HCEC 1CT (cell line): Measurements from ENCODE around the gene SH3RF2.
"Not testable (repeated sequence)": the region's sequence is repeated elsewhere in the genome, so short reads cannot be mapped to it uniquely, and the experiment has no call there.

Source experiments
- DNase-seq: peaks from one replicate; pipeline ENCODE4 v3.0.0-alpha.2; 2017

Gene SH3RF2, protein sequence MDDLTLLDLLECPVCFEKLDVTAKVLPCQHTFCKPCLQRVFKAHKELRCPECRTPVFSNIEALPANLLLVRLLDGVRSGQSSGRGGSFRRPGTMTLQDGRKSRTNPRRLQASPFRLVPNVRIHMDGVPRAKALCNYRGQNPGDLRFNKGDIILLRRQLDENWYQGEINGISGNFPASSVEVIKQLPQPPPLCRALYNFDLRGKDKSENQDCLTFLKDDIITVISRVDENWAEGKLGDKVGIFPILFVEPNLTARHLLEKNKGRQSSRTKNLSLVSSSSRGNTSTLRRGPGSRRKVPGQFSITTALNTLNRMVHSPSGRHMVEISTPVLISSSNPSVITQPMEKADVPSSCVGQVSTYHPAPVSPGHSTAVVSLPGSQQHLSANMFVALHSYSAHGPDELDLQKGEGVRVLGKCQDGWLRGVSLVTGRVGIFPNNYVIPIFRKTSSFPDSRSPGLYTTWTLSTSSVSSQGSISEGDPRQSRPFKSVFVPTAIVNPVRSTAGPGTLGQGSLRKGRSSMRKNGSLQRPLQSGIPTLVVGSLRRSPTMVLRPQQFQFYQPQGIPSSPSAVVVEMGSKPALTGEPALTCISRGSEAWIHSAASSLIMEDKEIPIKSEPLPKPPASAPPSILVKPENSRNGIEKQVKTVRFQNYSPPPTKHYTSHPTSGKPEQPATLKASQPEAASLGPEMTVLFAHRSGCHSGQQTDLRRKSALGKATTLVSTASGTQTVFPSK

DNA sequence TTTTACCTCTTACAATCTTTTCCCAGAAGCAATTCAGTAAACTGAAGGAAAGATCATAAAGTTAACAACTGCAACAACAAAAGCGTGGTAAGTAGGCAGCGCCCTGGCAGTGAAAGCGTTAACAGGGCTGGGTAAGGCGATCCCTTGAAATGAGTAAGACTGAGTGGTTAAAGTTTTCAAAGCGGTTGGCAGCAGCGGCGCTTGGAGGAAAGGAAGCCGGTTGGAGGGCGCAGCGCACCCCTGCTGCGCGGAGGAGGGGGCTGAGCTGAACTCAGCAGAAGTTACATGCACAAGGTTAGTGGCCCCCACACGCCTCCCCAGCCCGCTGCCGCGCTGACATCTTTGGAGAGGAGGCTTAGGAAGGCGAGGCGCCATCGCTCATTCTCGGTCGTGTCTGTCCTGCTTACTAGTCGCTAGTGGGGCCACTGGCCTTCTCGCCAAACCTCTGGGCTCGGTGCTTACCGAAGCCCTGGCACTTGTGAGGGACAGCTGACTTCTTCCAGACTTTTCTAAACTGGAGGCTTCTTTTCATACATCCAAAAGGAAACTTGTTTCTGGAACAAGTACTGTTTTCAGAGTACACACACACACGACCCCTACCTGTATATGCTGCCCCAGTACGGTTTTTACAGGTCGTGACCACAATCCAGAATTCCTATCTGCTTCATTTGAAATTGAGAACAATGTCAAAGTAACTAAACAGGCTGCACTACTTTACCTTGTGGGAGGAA, at the start of gene SH3RF2:
Gene SH3RF2 (plus strand): TSS at position 178 of the 731 bp plus-strand sequence. CDS start 1,351 bp downstream, outside the sequence.
- peak; percentile 60 for DNase-seq

DNA sequence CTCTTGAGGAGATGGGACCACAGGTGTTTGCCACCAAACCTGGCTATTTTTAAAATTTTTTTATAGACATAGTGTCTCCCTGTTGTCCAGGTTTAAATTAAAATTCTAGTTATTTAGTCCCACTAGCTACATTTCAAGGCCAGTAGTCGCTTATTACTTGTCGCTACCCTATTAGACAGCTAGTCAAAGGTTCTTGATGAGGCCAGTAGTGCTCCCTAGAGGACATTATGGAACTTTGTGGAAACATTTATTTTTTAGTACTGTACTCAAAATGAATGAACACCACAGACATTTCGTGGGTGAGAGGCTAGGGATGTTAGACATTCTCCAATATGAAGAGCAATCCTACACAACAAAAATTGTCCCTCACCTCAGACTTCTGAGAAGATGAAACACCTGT, 49.2 kb upstream of the SH3RF2 start:
- DNase-seq, result peak; percentile 20

DNA sequence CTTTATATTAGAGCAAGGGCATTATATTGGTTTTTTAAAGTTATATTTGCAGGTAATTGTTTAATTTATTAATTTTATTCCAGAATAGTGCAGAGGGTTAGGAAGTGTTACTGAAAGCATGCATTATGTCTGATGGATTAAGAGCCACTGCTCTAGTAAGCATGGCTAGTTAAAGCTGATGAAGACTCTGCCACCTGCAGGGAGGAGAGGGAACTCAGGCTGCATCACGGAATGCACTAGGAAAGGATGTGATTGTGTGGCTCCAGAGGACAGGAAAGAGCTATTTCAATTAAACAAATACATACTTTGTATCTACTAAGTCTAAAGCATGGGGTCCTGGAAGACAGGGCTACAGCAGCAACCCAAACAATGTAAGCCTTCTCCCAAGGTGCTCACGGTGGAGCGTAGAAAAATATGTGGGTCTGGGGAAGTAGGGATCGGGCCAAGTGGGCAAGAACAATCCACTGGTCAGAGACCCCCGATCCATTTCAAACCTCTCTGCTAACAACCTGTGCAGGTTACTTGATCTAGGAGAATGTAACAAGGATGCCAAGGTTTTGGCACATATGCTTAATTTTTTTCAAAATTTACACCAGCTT, 48.3 kb upstream of the SH3RF2 start:
- peak; percentile 59 for DNase-seq

DNA sequence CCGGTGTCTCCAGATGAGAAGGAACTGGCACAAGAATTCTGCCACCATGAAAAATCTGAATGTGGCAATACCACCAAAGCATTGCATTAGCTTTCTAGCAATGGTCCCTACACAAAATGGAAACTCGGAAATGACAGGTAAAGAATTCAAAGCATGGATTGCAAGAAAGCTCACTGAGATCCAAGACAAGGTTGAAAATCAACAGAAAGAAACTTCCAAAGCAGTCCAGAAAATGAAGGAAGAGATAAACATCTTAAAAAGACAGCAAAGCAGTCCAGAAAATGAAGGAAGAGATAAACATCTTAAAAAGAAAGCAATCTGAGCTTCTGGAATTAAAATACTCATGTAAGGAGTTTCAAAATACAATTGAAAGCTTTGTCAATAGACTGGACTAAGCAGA, 46.8 kb upstream of the SH3RF2 start:
- DNase-seq, result no peak

DNA sequence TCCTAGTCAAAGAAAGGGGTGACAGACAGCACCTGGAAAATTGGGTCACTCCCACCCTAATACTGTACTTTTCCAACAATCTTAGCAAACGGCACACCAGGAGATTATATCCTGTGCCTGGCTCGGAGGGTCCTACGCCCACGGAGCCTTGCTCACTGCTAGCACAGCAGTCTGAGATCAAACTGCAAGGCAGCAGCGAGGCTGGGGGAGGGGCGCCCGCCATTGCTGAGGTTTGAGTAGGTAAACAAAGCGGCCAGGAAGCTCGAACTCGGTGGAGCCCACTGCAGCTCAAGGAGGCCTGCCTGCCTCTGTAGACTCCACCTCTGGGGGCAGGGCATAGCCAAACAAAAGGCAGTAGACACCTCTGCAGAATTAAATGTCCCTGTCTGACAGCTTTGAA, 45.0 kb upstream of the SH3RF2 start:
- DNase-seq, result not testable (repeated sequence)

DNA sequence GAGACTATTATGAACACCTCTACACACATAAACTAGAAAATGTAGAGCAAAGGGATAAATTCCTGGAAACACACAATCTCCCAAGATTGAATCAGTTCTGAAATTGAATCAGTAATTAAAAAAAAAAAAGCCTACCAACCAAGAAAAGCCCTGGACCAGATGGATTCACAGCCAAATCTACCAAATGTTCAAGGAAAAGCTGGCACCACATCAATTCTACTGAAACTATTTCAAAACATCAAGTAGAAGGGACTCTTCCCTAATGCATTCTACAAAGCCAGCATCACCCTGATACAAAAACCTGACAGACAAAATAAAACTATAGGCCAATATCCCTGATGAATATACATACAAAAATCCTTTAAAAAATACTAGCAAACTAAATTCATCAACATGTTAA, 38.2 kb upstream of the SH3RF2 start:
- no peak for DNase-seq

DNA sequence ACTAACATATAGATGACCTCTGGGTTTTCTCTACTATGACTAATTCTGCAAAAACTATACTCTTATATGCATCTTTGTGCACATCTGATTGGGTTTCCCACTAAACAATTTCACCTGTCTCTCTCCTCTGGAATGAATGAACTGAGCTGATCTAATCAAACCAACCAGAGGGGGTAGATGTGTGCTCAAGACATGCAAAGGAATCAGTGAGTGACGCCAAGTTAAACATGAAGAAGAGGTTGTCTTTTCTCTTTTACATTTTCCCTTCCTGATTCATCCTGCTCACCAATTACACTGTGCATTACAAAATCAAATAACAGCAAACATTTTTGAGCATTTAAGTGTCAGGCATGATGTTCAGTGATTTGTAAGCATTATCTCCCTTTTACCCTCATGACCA, 34.0 kb upstream of the SH3RF2 start:
- DNase-seq, result no peak

DNA sequence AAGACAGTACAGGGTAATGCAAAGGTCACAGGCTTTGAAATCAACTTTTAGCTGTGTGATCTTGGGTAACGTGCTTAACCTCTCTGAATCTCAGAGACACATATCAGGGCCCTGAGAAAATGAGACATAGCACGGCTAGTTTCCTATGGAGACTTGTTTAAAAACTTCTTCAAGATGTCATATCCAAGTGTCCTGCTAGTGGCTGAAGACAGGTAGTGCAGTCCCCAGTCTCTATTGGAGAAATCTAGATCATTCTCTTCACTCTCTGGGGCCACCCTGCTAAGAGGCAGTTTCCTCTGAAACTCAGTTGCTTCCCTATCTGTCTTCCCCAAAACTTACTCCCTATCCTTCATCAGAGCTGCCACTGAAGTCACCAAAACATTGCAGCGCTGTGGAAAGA, 33.3 kb upstream of the SH3RF2 start:
- peak; percentile 16 for DNase-seq

DNA sequence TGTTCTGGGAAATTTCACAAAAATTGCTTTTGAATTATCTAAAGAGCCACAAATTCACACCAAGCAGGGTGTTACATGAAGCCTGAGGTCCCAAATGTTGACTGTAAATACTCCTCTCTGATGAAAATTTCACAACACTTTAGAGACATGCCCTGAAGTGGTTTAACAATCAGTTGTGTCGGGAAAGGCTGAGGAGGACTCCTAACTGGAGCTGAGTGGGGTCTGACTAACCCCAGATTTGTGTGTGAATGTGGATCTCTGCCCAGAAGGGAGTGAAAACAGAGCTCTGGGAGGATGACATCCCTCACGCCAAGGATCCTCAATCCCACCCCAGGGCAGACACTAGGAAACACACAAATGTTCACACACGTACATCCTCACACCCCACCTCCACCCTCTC, 32.5 kb upstream of the SH3RF2 start:
- DNase-seq, result no peak

DNA sequence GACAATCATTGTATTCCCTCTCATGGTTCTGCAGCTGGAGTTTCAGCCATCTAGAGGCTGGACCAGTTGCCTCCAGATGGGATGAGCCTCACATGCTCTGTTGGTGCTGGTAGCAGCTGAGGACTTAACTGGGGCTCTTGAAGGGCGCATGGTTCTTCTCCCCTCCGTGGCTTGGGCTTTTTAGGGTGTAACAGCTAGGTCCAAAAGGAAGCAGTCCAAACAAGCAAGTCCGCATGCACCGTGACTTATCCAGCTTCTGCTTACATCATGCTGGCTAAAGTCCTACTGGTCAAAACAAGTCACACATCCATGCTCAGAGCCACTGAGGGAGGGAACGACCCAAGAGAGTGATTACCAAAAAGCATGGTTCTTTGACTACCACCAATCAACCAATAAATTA, 31.6 kb upstream of the SH3RF2 start:
- DNase-seq, result no peak

DNA sequence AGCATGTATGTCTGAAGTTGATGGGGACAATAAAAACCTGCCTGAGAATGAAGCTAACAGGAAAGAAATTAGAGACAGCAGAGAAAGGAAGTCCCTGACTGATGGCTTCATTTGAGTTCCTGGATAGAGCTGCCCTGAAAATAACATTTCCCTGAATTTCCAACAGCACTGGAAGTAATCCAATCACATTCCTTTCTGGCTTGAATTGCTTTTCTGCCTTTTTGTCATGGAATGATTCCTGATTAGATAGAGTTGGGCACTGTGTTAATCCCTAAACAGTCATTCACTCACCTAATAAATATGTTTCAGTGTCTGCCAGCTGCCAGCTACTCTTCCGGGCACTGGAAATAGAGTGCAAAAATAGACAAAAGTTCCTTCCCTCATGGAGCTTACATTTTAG, 30.0 kb upstream of the SH3RF2 start:
- no peak for DNase-seq

DNA sequence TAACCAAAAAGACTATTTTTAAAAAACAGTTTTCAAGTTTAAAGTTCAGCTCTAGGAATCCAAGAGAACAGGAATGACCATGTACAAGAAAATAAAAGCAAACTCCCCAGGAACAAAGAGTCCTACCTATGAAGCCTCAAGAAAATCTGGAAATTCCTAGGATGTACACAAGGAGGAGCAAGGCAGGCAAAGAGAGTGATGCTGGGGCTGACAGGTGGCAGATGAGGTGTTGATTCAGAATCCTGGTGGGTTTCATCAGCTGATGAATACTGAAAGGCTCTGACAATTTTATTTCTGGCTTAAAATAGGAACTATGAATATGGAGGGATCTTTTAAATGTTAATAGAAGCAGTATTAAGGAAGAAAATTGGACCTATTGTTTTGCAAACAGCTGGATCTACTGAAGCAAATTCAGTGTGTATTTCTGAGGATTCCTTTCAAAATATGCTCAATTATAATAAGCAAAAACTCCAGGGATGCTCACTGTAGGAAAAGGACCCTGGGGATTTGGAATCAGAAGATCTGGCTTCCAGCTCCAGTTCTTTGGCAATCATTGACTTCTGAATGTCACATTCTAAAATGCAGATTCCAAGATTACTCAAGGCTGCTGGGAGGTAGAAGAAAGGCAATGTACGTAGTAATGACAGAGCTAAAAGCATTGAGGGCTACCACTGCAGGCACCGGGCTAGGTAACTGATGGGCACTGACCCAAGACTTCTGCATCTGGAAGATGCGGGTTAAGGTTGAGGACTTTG, 28.0 kb upstream of the SH3RF2 start:
- no peak for DNase-seq

DNA sequence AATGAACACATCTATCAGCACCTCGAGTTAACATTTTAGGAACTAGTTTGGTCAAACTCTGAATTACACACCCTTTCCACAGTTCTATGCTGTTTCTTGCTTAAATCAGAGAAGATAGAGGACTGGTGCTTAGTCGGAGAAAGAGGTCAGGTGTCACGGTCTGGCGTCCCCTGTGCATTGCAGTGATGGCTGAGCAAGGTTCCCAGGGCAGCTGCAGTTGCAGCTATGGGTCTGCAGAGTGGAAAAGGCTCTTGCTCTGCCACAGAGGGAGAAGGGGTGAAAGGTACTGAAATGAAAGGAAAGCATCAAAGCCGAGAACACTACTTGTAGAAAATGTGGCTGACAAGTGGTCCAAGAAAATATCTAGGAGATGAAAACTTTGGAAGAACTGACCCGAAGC, 25.2 kb upstream of the SH3RF2 start:
- no peak for DNase-seq

DNA sequence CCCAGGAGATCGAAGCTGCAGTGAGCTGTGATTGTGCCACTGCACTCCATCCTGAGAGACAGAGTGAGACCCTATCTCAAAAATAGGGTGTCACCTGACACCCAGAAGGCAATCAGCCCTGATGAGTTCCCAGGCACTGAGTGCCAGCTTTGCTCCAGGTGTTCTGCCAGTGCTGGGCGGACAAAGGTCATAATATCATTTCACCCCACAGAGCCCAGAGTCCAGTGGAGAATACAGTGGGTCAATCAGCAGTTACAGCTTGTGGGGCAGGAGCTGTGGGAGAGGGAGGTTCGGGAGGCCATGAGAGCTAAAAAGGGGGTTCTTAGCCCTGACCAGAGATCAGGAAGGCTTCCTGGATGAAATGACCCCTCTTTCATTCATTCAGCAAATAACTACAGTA, 24.4 kb upstream of the SH3RF2 start:
- DNase-seq, result no peak

DNA sequence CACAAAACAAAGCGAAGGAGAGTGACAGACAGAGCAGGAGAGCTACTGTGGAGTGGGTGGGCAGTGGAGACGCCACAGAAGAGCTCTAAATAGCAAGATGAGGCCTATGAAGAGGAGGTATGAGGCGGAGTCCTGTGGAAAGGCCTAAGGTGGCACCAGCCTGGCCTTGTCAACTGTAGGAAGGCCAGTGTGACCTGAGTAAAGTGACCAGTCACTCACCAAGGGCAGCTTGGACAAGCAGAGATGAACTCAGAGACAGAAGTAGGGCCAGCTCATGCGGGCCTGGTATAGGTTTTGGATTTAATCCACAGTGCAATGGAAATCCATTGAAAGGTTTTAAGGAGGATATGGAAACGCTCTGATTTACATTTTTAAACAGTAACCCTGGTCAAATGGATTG, 23.8 kb upstream of the SH3RF2 start:
- no peak for DNase-seq

DNA sequence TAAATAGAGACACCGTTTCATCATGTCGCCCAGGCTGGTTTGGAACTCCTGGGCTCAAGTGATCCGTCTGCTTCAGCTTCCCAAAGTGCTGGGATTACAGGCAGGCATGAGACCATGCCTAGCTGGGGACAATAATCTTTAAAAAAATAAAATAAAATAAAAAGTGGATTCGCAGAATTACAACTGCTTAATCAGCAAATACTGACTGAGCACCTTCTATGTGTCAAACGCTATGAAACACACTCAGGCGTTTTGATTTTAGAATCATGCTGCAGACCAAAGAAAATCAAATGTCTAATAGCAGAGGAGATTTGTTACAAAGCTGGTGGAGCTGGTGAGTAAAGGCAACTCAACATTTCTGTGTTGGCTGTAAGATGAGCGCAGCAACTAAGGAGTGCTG, 22.7 kb upstream of the SH3RF2 start:
- DNase-seq, result no peak

DNA sequence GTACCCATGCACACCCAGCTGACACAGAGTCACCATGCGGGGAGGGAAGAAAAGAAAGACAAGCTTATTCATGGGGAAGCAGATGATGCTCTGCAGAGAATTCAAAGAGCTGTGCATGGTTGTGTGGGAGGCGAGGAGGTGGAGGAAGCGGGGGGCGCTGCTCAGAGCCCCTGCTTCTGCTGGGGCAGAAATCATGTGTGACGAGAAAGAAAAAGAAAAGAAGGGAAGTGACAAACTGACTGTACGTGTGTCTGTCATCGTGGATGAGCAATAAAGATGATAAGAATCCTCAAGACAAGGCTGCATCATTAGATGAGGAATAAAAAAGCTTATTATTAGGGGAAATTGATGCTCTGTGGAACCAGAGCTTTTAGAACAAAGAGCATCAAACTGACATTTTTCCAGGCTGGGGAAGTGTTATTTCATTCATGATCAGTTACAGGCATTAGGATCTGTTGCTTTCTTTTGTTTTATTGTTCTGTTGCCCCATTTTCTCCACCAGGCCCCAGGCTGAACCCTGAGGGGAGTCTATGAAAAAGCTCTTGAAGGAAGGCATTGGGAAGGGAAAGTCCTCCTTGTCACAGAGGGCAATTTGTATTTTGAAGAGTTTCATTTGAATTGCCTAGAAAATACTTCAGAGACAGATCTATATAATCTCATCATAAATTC, 20.3 kb upstream of the SH3RF2 start:
- no peak for DNase-seq

DNA sequence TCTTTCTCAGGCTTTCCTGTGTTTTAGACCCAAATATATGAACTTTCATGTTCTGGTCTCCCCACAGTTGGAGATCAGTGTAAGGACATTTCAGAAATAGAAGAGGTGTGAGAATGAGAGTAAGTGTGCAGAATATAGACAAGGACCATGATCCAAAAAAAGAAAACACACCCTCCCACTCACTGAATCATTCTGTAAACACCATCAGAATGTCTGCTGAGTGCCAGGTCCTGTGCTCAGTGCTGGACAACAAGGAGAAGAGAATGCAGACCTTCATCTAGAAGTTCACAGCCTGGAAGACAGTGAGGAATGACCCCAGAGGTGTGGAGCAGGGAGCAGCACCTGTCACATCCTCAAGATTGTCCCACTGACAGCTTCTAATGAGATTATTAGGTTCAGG, 19.1 kb upstream of the SH3RF2 start:
- DNase-seq, result no peak

DNA sequence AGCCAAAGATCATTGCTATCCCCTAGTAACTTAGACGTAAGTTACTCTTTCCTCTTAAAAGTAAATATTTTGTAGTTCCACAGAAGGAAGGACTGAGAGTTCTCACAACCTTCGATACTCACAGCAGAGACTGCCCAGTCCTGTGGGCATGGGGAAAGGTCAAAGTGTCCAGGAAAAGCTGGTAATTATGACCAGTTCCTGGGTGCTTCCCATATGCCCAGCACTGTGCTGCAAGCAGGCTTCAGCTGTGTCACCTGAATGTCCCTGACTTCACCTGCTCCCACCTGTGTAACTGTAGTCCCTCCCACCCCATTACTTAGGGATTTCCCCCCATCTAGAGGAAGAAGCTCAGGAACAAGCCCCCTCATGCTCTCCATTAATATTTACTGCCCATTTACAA, 18.0 kb upstream of the SH3RF2 start:
- DNase-seq, result no peak

DNA sequence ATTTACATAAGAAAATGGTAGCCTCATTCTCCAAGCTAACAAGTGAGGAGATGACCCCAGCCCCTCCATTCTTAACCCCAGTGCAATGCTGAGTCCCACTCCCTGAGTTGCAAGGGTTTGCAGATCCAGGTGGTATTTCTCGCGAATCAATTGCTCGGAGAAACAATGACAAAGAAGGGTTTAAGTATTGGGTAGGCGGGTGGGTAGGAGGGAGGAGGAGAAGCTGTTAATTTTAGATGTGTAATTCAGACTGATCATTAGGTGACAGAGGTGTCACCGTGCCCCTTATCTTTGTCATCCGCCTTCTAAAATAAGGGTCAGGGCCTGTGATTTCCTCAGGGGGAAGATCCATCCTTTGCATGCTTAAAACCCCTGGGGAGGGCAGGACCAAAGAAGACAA, 17.0 kb upstream of the SH3RF2 start:
- DNase-seq, result no peak

DNA sequence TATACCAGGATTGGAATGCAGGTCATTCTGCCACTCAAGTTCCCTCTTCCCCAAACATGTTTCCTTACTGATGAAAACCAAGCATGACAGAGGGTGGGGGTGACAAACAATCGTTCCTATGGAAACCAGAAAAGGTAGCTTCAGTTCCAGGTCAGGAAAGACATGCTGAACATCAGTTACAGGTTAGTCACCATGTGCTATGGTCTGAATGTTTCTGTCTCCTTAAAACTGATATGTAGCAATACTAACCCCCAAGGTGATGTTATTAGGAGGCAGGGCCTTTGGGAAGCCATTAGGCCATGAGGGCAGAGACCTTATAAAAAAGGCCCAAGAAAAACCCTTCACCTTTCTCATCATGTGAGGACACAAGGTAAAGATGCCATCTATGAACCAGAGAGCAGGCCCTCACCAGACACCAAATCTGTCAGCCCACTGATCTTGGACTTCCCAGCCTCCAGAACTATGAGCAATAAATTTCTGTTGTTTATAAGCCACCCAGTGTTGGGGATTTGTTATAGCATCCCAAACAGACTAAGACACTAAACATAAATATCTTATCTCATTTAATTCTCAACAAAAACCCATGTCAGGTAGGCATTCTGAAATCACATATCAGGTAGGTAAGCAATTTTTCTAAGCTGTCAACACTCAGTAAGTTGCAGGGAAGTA, 15.7 kb upstream of the SH3RF2 start:
- DNase-seq, result no peak
